ENCODE results near the gene DDX51. TPM values are rescaled to one million over a fixed set of nuclear protein-coding genes. Genes with fewer than 3 reads are reported as not detected.

Gene DDX51
- total RNA-seq, 1 experiment from 2014 or later = 38.1 TPM

GRCh38 chr12:132130690-132131089, 13.4 kb downstream of the DDX51 start:
- Histone ChIP-seq H3K4me3 (replicated peaks in 1 of 2; ENCODE audit: low read depth in 1 of 2, low read length in 2 of 2) (no peak overlapping the region), H3K27ac (ENCODE audit: low read depth, low read length) (no peak overlapping the region), H3K36me3 (ENCODE audit: control insufficient read depth in 1 of 2, insufficient read depth in 2 of 2, low read length in 2 of 2) (peaks cover 0 to 6% of the 10 kb centered on the region in 2 experiments; a peak in 1 of 4 replicates), H3K9me2 (ENCODE audit: insufficient read depth) (no peaks in the 10 kb centered on the region), H3K4me2 (ENCODE audit: low read length) (no peak overlapping the region), H4K20me1 (ENCODE audit: insufficient read depth) (no peaks in the 10 kb centered on the region), H2AFZ (ENCODE audit: low read depth, low read length, poor library complexity, severe bottlenecking) (no peak overlapping the region), H3K9me3 (ENCODE audit: control insufficient read depth in 1 of 2, insufficient read depth in 1 of 2, low read depth in 1 of 2, low read length in 2 of 2) (no peaks in the 10 kb centered on the region), H3K4me1 (ENCODE audit: control insufficient read depth in 1 of 2, insufficient read depth in 2 of 2, low read length in 2 of 2) (no peaks in the 10 kb centered on the region), H3K9ac (ENCODE audit: low read length) (no peak overlapping the region), H3K79me2 (ENCODE audit: insufficient read depth, low read length) (no peaks in the 10 kb centered on the region), H3K27me3 (ENCODE audit: insufficient read depth, low read length) (no peaks in the 10 kb centered on the region)
- ChIA-PET CTCF (no interaction called here), POLR2A (no interaction called here), RAD21 (ENCODE audit: low non-redundant PET in 1 of 2, low total read pairs in 2 of 2, uncharacterized antibody in 2 of 2, unreplicated experiment in 2 of 2) (no interaction called here)
- intact Hi-C loops (cut with micrococcal nuclease) = no loop called here
- BruUV-seq (replicated peaks) = no TSS peak
- TF ChIP-seq, protein P1, sequence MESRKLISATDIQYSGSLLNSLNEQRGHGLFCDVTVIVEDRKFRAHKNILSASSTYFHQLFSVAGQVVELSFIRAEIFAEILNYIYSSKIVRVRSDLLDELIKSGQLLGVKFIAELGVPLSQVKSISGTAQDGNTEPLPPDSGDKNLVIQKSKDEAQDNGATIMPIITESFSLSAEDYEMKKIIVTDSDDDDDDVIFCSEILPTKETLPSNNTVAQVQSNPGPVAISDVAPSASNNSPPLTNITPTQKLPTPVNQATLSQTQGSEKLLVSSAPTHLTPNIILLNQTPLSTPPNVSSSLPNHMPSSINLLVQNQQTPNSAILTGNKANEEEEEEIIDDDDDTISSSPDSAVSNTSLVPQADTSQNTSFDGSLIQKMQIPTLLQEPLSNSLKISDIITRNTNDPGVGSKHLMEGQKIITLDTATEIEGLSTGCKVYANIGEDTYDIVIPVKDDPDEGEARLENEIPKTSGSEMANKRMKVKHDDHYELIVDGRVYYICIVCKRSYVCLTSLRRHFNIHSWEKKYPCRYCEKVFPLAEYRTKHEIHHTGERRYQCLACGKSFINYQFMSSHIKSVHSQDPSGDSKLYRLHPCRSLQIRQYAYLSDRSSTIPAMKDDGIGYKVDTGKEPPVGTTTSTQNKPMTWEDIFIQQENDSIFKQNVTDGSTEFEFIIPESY (IDR thresholded peaks at IDR 0.05; ENCODE audit: extremely low read depth, insufficient replicate concordance, low read length) = no peak
- no peak for TF ChIP-seq CEBPB (IDR thresholded peaks at IDR 0.05; ENCODE audit: low read depth)
- TF ChIP-seq EZH2phosphoT487 (IDR thresholded peaks at IDR 0.05; ENCODE audit: borderline replicate concordance) = no peak
- no peak for TF ChIP-seq YY1 (IDR thresholded peaks at IDR 0.05; ENCODE audit: extremely low read depth, insufficient replicate concordance, low read depth, low read length)
- TF ChIP-seq, protein P2, sequence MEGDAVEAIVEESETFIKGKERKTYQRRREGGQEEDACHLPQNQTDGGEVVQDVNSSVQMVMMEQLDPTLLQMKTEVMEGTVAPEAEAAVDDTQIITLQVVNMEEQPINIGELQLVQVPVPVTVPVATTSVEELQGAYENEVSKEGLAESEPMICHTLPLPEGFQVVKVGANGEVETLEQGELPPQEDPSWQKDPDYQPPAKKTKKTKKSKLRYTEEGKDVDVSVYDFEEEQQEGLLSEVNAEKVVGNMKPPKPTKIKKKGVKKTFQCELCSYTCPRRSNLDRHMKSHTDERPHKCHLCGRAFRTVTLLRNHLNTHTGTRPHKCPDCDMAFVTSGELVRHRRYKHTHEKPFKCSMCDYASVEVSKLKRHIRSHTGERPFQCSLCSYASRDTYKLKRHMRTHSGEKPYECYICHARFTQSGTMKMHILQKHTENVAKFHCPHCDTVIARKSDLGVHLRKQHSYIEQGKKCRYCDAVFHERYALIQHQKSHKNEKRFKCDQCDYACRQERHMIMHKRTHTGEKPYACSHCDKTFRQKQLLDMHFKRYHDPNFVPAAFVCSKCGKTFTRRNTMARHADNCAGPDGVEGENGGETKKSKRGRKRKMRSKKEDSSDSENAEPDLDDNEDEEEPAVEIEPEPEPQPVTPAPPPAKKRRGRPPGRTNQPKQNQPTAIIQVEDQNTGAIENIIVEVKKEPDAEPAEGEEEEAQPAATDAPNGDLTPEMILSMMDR (IDR thresholded peaks at IDR 0.05 in 2 of 3, conservative IDR thresholded peaks at IDR 0.05 in 1 of 3; ENCODE audit: borderline replicate concordance in 1 of 3, insufficient read depth in 1 of 3, low read depth in 2 of 3, low read length in 2 of 3) = no peak
- no peak for TF ChIP-seq SIN3A (IDR thresholded peaks at IDR 0.05; ENCODE audit: low read depth)
- TF ChIP-seq ZFX (IDR thresholded peaks at IDR 0.05) = no peak
- TF ChIP-seq CBX3 (IDR thresholded peaks at IDR 0.05; ENCODE audit: low read depth) = no peak
- TF ChIP-seq POLR2AphosphoS5 (IDR thresholded peaks at IDR 0.05; ENCODE audit: low read depth, low read length) = no peak
- TF ChIP-seq FOSL1 (IDR thresholded peaks at IDR 0.05; ENCODE audit: low read depth) = no peak
- no peak for TF ChIP-seq POLR2A (IDR thresholded peaks at IDR 0.05; ENCODE audit: borderline replicate concordance, extremely low read depth, insufficient read depth, insufficient read length)
- TF ChIP-seq EZH2 (IDR thresholded peaks at IDR 0.05) = no peak
- TF ChIP-seq JUND (IDR thresholded peaks at IDR 0.05) = no peak
- ATAC-seq = no peak
- DNase-seq (ENCODE audit: low read depth, low spot score) = no peak

Data from HCT116 (cell line).